HCT116 (cell line): ENCODE measurements around the gene VSIG4. TPM values are rescaled to one million over a fixed set of nuclear protein-coding genes. Genes with fewer than 3 reads are reported as not detected.
"Not testable (repeated sequence)": the region's sequence is repeated elsewhere in the genome, so short reads cannot be mapped to it uniquely, and the experiment has no call there.

Experiments
- ATAC-seq: fragments of 200-7000 bp; cut with Tn5 transposase; 2 replicates; pipeline ENCODE4 v1.9.1; 2020; ENCODE audit warnings: mild to moderate bottlenecking, moderate library complexity
- BruUV-seq: library from RNA; stranded (reverse); fragments of 400-500 nt; replicated peaks from 2 replicates; lab custom pipeline; 2021; lab: Mats Ljungman, UMichigan
- CTCF ChIA-PET: fragments of 300-600 bp; sonication (Branson Sonifier 250); formaldehyde crosslinking; loops from one replicate; lab custom pipeline; 2021; ENCODE audit warnings: antibody characterized with exemption; lab: Charles Lee
- POLR2A ChIA-PET: fragments of 300-600, 350-600 bp; sonication (Branson Sonifier 250); formaldehyde crosslinking; loops from one replicate; lab custom pipeline; 2021; ENCODE audit warnings: antibody characterized with exemption; lab: Charles Lee
- RAD21 ChIA-PET, 2 experiments: fragments of 300-600 bp; sonication (Branson Sonifier 250); formaldehyde crosslinking; loops; one replicate each; lab custom pipeline; 2023; ENCODE audit warnings: low total read pairs in 2 of 2; ENCODE audit not compliant: uncharacterized antibody in 2 of 2, unreplicated experiment in 2 of 2, low non-redundant PET in 1 of 2; lab: Charles Lee
- DNase-seq: peaks from one replicate; pipeline ENCODE4 v3.0.0-alpha.2; 2010; ENCODE audit warnings: low read depth, low spot score
- H2AFZ ChIP-seq: fragments of 200-600 bp; shearing (Covaris generic), sonication (generic); 2 replicates; pipeline ENCODE4 v1.6.1; 2017; ENCODE audit warnings: low read depth, mixed run types, mixed read lengths, antibody characterized with exemption, low read length; ENCODE audit not compliant: poor library complexity, severe bottlenecking
- H3K27ac ChIP-seq: 2 replicates; pipeline ENCODE4 v1.5.1; 2012; ENCODE audit warnings: low read depth, low read length
- H3K27me3 ChIP-seq: fragments of 200-600 bp; sonication (generic); 2 replicates; pipeline ENCODE4 v1.6.1; 2016; ENCODE audit warnings: mixed run types, low read length, mixed read lengths; ENCODE audit not compliant: insufficient read depth
- H3K36me3 ChIP-seq, 2 experiments: fragments of 200-500 bp in 1 of 2; fragments of 200-600 bp in 1 of 2; sonication (Bioruptor generic) in 1 of 2; sonication (generic) in 1 of 2; 2 replicates each; pipeline versions ENCODE4 v1.5.1 to v1.6.1; 2014 to 2016; ENCODE audit warnings: low read length in 2 of 2, inconsistent platforms in 1 of 2, mixed read lengths in 1 of 2, mixed run types in 1 of 2; ENCODE audit not compliant: insufficient read depth in 2 of 2, control insufficient read depth in 1 of 2
- H3K4me1 ChIP-seq, 2 experiments: fragments of 200-600 bp in 1 of 2; sonication (generic) in 1 of 2; 2 replicates each; pipeline versions ENCODE4 v1.5.1 to v1.6.1; 2012 to 2017; ENCODE audit warnings: low read length in 2 of 2, inconsistent platforms in 1 of 2, mild to moderate bottlenecking in 1 of 2, mixed read lengths in 1 of 2, mixed run types in 1 of 2, moderate library complexity in 1 of 2; ENCODE audit not compliant: insufficient read depth in 2 of 2, control insufficient read depth in 1 of 2
- H3K4me2 ChIP-seq: fragments of 200-600 bp; sonication (generic); 2 replicates; pipeline ENCODE4 v1.6.1; 2017; ENCODE audit warnings: mixed run types, low read length, mixed read lengths
- H3K4me3 ChIP-seq, 2 experiments: fragments of 200-600 bp in 1 of 2; sonication (generic) in 1 of 2; replicated peaks in 1 of 2; 2 replicates each; pipeline ENCODE4 v1.5.1; 2011 to 2016; ENCODE audit warnings: low read length in 2 of 2, control low read depth in 1 of 2, low read depth in 1 of 2, mild to moderate bottlenecking in 1 of 2, mixed read lengths in 1 of 2, mixed run types in 1 of 2
- H3K79me2 ChIP-seq: fragments of 200-600 bp; sonication (generic); 2 replicates; pipeline ENCODE4 v1.6.1; 2017; ENCODE audit warnings: mild to moderate bottlenecking, mixed run types, low read length, moderate library complexity, mixed read lengths; ENCODE audit not compliant: insufficient read depth
- H3K9ac ChIP-seq: fragments of 200-600 bp; sonication (generic); 2 replicates; pipeline ENCODE4 v1.6.1; 2016; ENCODE audit warnings: low read length, mixed read lengths
- H3K9me2 ChIP-seq: fragments of 200-600 bp; sonication (generic), shearing (Covaris generic); 2 replicates; pipeline ENCODE4 v1.6.1; 2017; ENCODE audit warnings: mixed run types, mild to moderate bottlenecking, moderate library complexity; ENCODE audit not compliant: insufficient read depth
- H3K9me3 ChIP-seq, 2 experiments: fragments of 200-500 bp in 1 of 2; fragments of 200-600 bp in 1 of 2; sonication (Bioruptor generic) in 1 of 2; sonication (generic) in 1 of 2; 2 replicates each; pipeline ENCODE4 v1.6.1; 2014 to 2017; ENCODE audit warnings: low read length in 2 of 2, mixed read lengths in 2 of 2, inconsistent platforms in 1 of 2, low read depth in 1 of 2, mild to moderate bottlenecking in 1 of 2, mixed run types in 1 of 2, moderate library complexity in 1 of 2; ENCODE audit not compliant: control insufficient read depth in 1 of 2, insufficient read depth in 1 of 2
- H4K20me1 ChIP-seq: fragments of 200-600 bp; sonication (generic), shearing (Covaris generic); 2 replicates; pipeline ENCODE4 v1.6.1; 2017; ENCODE audit warnings: mixed run types, mild to moderate bottlenecking, moderate library complexity; ENCODE audit not compliant: insufficient read depth
- EZH2 ChIP-seq: fragments of 200-600 bp; sonication (generic); IDR thresholded peaks from 2 replicates; pipeline ENCODE4 v1.6.1; 2017; ENCODE audit warnings: antibody characterized with exemption, mixed run types
- POLR2A ChIP-seq: IDR thresholded peaks from 2 replicates; pipeline ENCODE4 v1.7.0; 2011; ENCODE audit warnings: borderline replicate concordance; ENCODE audit not compliant: insufficient read depth, insufficient read length; ENCODE audit errors: extremely low read depth
- SIN3A ChIP-seq: IDR thresholded peaks from 2 replicates; pipeline ENCODE4 v1.6.1; 2012; ENCODE audit warnings: low read depth
- YY1 ChIP-seq: IDR thresholded peaks from 2 replicates; pipeline ENCODE4 v1.6.1; 2011; ENCODE audit warnings: low read length, low read depth, moderate library complexity, mild to moderate bottlenecking; ENCODE audit not compliant: insufficient replicate concordance; ENCODE audit errors: extremely low read depth
- ZNF274 ChIP-seq: fragments of 200-500 bp; sonication (Bioruptor generic); IDR thresholded peaks from 2 replicates; pipeline ENCODE4 v1.6.1; 2014; ENCODE audit warnings: mild to moderate bottlenecking, low read depth, low read length, inconsistent platforms
- intact Hi-C: fragments of 100-400 bp; cut with micrococcal nuclease; formaldehyde crosslinking; loops from 2 replicates; pipeline ENCODE4 v1.10.0; 2022
- total RNA-seq: library from RNA; stranded (reverse); gene quantifications from one replicate; pipeline ENCODE4 v1.2.1, GENCODE V29; 2021; ENCODE audit not compliant: unreplicated experiment
- TF ChIP-seq, protein P1 (sequence below): IDR thresholded peaks from 2 replicates; pipeline ENCODE4 v1.6.1; 2012

The VSIG4 gene
- total RNA-seq, 1 experiment from 2014 or later: 0.59 TPM

DNA sequence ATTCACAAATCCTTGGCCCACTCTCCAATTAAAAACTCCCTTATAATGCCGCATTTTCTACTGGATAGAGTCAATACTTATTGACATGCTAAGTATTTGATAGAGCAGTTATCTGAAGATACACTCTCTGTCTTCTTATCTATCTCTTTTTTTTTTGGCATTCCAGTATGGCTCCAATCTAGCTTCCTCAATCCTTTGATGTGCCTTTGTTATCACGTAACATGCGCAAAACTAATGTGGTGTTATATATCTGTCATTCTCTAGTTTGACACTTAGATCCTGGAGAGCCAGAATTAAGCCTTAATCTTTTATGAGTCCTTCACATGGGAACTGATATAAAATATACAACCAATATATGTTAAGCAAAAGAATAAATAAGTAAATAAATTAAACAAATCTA is 54.7 kb downstream of the VSIG4 start:
- Histone ChIP-seq H3K4me3 (no peak overlapping the region), H3K27me3 (no peaks in the 10 kb centered on the region), H3K4me2 (no peak overlapping the region), H3K9ac (no peak overlapping the region), H4K20me1 (no peaks in the 10 kb centered on the region), H2AFZ (no peak overlapping the region), H3K36me3 (no peaks in the 10 kb centered on the region), H3K79me2 (no peaks in the 10 kb centered on the region), H3K4me1 (peaks cover 0 to 9% of the 10 kb centered on the region in 2 experiments; a peak in 1 of 4 replicates), H3K9me3 (no peaks in the 10 kb centered on the region), H3K9me2 (no peaks in the 10 kb centered on the region), H3K27ac (no peak overlapping the region)
- no peak for ATAC-seq
- ChIA-PET CTCF (no interaction called here), RAD21 (no interaction called here), POLR2A (no interaction called here)
- no TSS peak for BruUV-seq
- no peak for TF ChIP-seq ZNF274
- TF ChIP-seq SIN3A: no peak
- intact Hi-C loops: no loop called here
- DNase-seq: no peak

DNA sequence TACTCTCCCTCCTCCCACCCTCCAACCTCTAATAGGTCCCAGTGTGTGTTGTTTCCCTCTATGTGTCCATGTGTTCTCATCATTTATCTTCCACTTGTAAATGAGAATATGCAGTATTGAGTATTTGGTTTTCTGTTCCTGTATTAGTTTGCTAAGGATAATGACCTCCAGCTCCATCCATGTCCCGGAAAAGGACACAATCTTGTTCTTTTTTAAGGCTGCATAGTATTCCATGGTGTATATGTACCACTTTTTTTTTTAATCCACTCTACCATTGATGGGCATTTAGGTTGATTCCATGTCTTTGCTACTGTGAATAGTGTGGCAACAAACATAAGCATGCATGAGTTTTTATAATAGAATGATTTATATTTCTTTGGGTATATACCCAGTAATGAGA is 62.7 kb downstream of the VSIG4 start:
- H3K79me2 ChIP-seq, DNase-seq, H3K4me2 ChIP-seq, CTCF ChIA-PET, POLR2A ChIA-PET, H3K36me3 ChIP-seq, H3K9me3 ChIP-seq, RAD21 ChIA-PET, intact Hi-C loops, H4K20me1 ChIP-seq, BruUV-seq, ATAC-seq, H3K27ac ChIP-seq, H3K27me3 ChIP-seq, H2AFZ ChIP-seq, H3K9ac ChIP-seq, H3K9me2 ChIP-seq, H3K4me3 ChIP-seq, H3K4me1 ChIP-seq: not testable (repeated sequence)

DNA sequence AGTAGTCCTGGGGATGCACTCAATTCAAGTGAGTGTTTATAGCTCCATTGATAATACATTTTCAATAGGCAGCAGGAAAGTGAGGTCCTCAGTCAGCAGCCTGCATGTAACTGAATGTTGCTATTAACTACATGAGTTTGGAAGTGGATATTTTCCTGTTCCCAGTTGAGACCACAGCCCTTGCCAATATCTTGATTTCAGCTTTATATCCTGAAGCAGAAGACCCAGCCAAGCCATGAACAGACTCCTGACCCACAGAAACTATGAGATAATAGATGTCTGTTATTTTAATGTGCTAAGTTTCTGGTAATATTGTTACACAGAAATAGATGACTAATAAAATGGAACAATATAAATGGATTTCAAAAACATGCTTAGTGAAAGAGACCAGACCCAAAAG is 63.7 kb downstream of the VSIG4 start:
- no peaks in the 10 kb centered on the region for H4K20me1 ChIP-seq
- no peak for DNase-seq
- H3K9me3 ChIP-seq: no peaks in the 10 kb centered on the region
- H3K4me2 ChIP-seq: no peak overlapping the region
- H3K27me3 ChIP-seq: no peaks in the 10 kb centered on the region
- H3K9me2 ChIP-seq: no peaks in the 10 kb centered on the region
- BruUV-seq: no TSS peak
- no peak overlapping the region for H2AFZ ChIP-seq
- H3K4me3 ChIP-seq: no peak overlapping the region
- intact Hi-C loops: no loop called here
- no peak for ATAC-seq
- ChIA-PET POLR2A (no interaction called here), RAD21 (no interaction called here), CTCF (no interaction called here)
- no peak overlapping the region for H3K27ac ChIP-seq
- no peak for TF ChIP-seq EZH2
- no peak for TF ChIP-seq YY1
- no peak for TF ChIP-seq POLR2A
- TF ChIP-seq, protein P1, sequence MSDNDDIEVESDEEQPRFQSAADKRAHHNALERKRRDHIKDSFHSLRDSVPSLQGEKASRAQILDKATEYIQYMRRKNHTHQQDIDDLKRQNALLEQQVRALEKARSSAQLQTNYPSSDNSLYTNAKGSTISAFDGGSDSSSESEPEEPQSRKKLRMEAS: no peak
- TF ChIP-seq ZNF274: no peak
- H3K79me2 ChIP-seq: no peaks in the 10 kb centered on the region
- H3K36me3 ChIP-seq: no peaks in the 10 kb centered on the region
- no peaks in the 10 kb centered on the region for H3K4me1 ChIP-seq
- H3K9ac ChIP-seq: no peak overlapping the region

DNA sequence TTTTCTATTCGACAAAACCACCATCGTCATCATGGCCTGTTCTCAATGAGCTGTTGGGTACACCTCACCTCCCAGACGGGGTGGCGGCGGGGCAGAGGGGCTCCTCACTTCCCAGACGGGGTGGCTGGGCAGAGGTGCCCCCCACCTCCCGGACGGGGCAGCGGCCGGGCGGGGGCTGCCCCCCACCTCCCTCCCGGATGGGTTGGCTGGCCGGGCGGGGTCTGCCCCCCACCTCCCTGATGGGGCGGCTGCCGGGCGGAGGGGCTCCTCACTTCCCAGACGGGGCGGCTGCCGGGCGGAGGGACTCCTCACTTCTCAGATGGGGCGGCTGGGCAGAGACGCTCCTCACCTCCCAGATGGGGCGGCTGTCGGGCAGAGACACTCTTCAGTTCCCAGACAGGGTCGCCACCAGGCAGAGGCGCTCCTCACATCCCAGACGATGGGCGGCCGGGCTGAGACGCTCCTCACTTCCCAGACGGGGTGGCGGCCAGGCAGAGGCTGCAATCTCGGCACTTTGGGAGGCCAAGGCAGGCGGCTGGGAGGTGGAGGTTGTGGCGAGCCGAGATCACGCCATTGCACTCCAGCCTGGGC is 64.6 kb downstream of the VSIG4 start:
- H3K27ac ChIP-seq, H3K9me2 ChIP-seq, RAD21 ChIA-PET, H2AFZ ChIP-seq, intact Hi-C loops, H3K4me3 ChIP-seq, CTCF ChIA-PET, H3K4me1 ChIP-seq, DNase-seq, H3K79me2 ChIP-seq, H3K27me3 ChIP-seq, H3K9ac ChIP-seq, POLR2A ChIA-PET, H3K36me3 ChIP-seq, ATAC-seq, H3K4me2 ChIP-seq, H4K20me1 ChIP-seq, BruUV-seq, H3K9me3 ChIP-seq: not testable (repeated sequence)
